Keratinocyte (primary cell): Measurements from ENCODE around the gene C1QTNF12.

ENCODE experiments used
- CTCF ChIP-seq, 3 experiments: IDR thresholded peaks in 1 of 3; conservative IDR thresholded peaks in 1 of 3; optimal IDR thresholded peaks in 1 of 3; 2 replicates in 2 of 3; 3 replicates in 1 of 3; pipeline versions ENCODE3 to v1.5.1; 2011; ENCODE audit warnings: low read length in 3 of 3, mild to moderate bottlenecking in 3 of 3, moderate library complexity in 2 of 3, control low read depth in 1 of 3, inconsistent platforms in 1 of 3; ENCODE audit not compliant: insufficient read depth in 2 of 3; ENCODE audit errors: extremely low read depth in 1 of 3
- EZH2 ChIP-seq: IDR thresholded peaks from one replicate; pipeline ENCODE4 v1.6.1; 2012; ENCODE audit warnings: inconsistent platforms, mild to moderate bottlenecking, low read length, moderate library complexity

- TF ChIP-seq CTCF (optimal IDR thresholded peaks at IDR 0.05 in 1 of 3, IDR thresholded peaks at IDR 0.05 in 1 of 3, conservative IDR thresholded peaks at IDR 0.05 in 1 of 3; ENCODE audit: extremely low read depth in 1 of 3, insufficient read depth in 2 of 3, low read length in 3 of 3) (no peak), EZH2 (no peak)
Observed at GRCh38 chr1:1280782-1281481, 34.4 kb upstream of the C1QTNF12 start.
